Colonic mucosa (tissue), 4 donors: ENCODE data around the gene BAIAP3. TPM values are rescaled to one million over a fixed set of nuclear protein-coding genes. Genes with fewer than 3 reads are reported as not detected.

ENCODE experiments used
- DNase-seq: peaks from one replicate; pipeline ENCODE4 v3.0.0-alpha.2; 2020
- H3K27ac ChIP-seq: fragments of 200-600 bp; one replicate; pipeline ENCODE4 v1.8.0; 2021
- H3K27me3 ChIP-seq: fragments of 200-600 bp; one replicate; pipeline ENCODE4 v1.8.0; 2021
- H3K36me3 ChIP-seq: fragments of 200-600 bp; one replicate; pipeline ENCODE4 v1.8.0; 2021
- H3K4me1 ChIP-seq: fragments of 200-600 bp; one replicate; pipeline ENCODE4 v1.8.0; 2021; ENCODE audit warnings: mild to moderate bottlenecking
- H3K4me3 ChIP-seq: fragments of 200-600 bp; one replicate; pipeline ENCODE4 v1.8.0; 2021
- H3K9ac ChIP-seq, 2 donors: one replicate each; pipeline ENCODE4 v1.7.0; 2013; ENCODE audit warnings: control low read depth in 2 of 2, low read depth in 2 of 2, low read length in 2 of 2
- H3K9me3 ChIP-seq: fragments of 200-600 bp; one replicate; pipeline ENCODE4 v1.8.0; 2021
- CTCF ChIP-seq: fragments of 200-600 bp; IDR thresholded peaks from one replicate; pipeline ENCODE4 v1.8.0; 2022; ENCODE audit warnings: antibody characterized with exemption, mild to moderate bottlenecking
- intact Hi-C: fragments of 100-400 bp; cut with DNase I; formaldehyde crosslinking; loops from one replicate; pipeline ENCODE4 v1.14.1; 2022
- total RNA-seq, 2 donors: library from RNA; stranded (reverse); fragmentation: NEBNext Ultra II Directional in 1 of 2; extraction: Animal tissue kit (Norgen Biotek cat#: 25700) in 1 of 2; gene quantifications; one replicate each; pipeline ENCODE4 v1.2.1, GENCODE V29; 2021
- donor health status: healthy.
- donor health status: DM: no; HTN: no; CAD: no.
- donor health status: DM: no; HTN: no; CAD: no.

Gene BAIAP3
- total RNA-seq, 2 donors from 2014 or later = 5.5 to 9.8 TPM

- Histone ChIP-seq H3K27me3 (no peaks in the 10 kb centered on the region), H3K27ac (no peak overlapping the region), H3K4me1 (no peaks in the 10 kb centered on the region), H3K9me3 (no peaks in the 10 kb centered on the region), H3K9ac (no peak overlapping the region), H3K4me3 (no peak overlapping the region), H3K36me3 (no peaks in the 10 kb centered on the region)
- DNase-seq = no peak
- TF ChIP-seq CTCF = no peak
- intact Hi-C loops = no loop called here
These were observed 56.3 kb downstream of the BAIAP3 start for GRCh38 chr16:1389762-1390161.

GRCh38 chr16:1390239-1390779, 56.9 kb downstream of the BAIAP3 start:
- H3K27me3 ChIP-seq = no peaks in the 10 kb centered on the region
- intact Hi-C loops = no loop called here
- no peak for TF ChIP-seq CTCF
- H3K4me3 ChIP-seq = no peak overlapping the region
- H3K4me1 ChIP-seq = no peaks in the 10 kb centered on the region
- H3K9me3 ChIP-seq = no peaks in the 10 kb centered on the region
- H3K27ac ChIP-seq = no peak overlapping the region
- H3K36me3 ChIP-seq = no peaks in the 10 kb centered on the region
- DNase-seq = no peak
- no peak overlapping the region for H3K9ac ChIP-seq

GRCh38 chr16:1392826-1393225, 59.4 kb downstream of the BAIAP3 start:
- TF ChIP-seq CTCF = no peak
- no peaks in the 10 kb centered on the region for H3K36me3 ChIP-seq
- intact Hi-C loops = no loop called here

GRCh38 chr16:1393613-1394176, 60.2 kb downstream of the BAIAP3 start:
- no peak for TF ChIP-seq CTCF
- no peak for DNase-seq
- Histone ChIP-seq H3K36me3 (no peaks in the 10 kb centered on the region), H3K9ac (no peak overlapping the region), H3K9me3 (no peaks in the 10 kb centered on the region), H3K27me3 (no peaks in the 10 kb centered on the region), H3K4me1 (no peaks in the 10 kb centered on the region), H3K4me3 (no peak overlapping the region), H3K27ac (no peak overlapping the region)
- intact Hi-C loops = no loop called here

More at GRCh38 chr16:1392826-1393225, 59.4 kb downstream of the BAIAP3 start:
- H3K9me3 ChIP-seq = no peaks in the 10 kb centered on the region
- H3K9ac ChIP-seq = no peak overlapping the region
- H3K4me1 ChIP-seq = no peaks in the 10 kb centered on the region
- DNase-seq = no peak
- H3K27ac ChIP-seq = no peak overlapping the region
- H3K4me3 ChIP-seq = no peak overlapping the region
- no peaks in the 10 kb centered on the region for H3K27me3 ChIP-seq

GRCh38 chr16:1394367-1394951, 61.0 kb downstream of the BAIAP3 start:
- H3K36me3 ChIP-seq = peaks cover 2% of the 10 kb centered on the region
- no peaks in the 10 kb centered on the region for H3K4me1 ChIP-seq
- H3K27me3 ChIP-seq = no peaks in the 10 kb centered on the region
- no peak overlapping the region for H3K27ac ChIP-seq
- intact Hi-C loops = no loop called here
- no peaks in the 10 kb centered on the region for H3K9me3 ChIP-seq
- H3K9ac ChIP-seq = no peak overlapping the region
- no peak for TF ChIP-seq CTCF
- no peak for DNase-seq
- H3K4me3 ChIP-seq = no peak overlapping the region
